HG03354 (cell line): ENCODE results near the gene GTF2F1.
"Not testable (repeated sequence)": the region's sequence is repeated elsewhere in the genome, so short reads cannot be mapped to it uniquely, and the experiment has no call there.

ENCODE experiments used
- ATAC-seq: cut with Tn5 transposase; IDR thresholded peaks from one replicate; pipeline ENCODE4 v1.9.1; 2021; ENCODE audit warnings: mild to moderate bottlenecking; ENCODE audit not compliant: unreplicated experiment, poor library complexity, severe bottlenecking

Gene GTF2F1

DNA sequence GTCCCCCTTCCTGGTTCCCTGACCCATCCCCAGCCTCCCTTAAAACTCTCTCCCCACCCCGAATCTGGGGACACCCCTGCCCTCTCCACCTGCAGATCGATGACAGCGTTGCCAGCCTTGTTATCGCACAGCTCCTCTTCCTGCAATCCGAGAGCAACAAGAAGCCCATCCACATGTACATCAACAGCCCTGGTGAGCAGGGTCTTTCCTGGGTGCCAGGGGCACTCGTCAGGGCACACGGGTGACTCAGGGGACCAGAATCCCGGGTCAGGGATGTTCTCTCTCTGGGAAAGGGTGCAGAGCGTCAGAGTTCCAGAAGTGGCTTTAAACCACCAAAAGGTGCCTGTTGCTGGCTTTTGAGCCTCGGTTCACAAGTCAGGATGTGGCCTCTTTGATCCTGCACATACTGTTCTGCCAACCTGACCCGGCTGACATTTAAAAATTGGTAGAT is 30.6 kb downstream of the GTF2F1 start:
- no peak for ATAC-seq

DNA sequence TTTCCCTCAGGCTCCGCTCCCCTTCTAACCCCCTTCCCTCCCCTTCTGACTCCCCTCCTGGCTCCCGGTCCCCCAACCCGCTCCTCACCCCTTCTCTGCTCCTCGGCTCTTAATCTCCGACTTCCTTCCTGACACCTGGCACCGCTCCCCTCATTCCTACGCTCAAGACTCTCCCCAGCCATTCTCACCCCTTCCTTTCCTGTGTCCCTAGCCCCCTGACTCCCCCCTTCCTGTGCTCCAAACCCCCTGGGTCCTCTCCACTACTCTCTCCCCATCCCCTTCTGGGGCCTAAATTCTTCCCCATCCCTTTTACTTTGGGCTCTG is 31.0 kb downstream of the GTF2F1 start:
- no peak for ATAC-seq

DNA sequence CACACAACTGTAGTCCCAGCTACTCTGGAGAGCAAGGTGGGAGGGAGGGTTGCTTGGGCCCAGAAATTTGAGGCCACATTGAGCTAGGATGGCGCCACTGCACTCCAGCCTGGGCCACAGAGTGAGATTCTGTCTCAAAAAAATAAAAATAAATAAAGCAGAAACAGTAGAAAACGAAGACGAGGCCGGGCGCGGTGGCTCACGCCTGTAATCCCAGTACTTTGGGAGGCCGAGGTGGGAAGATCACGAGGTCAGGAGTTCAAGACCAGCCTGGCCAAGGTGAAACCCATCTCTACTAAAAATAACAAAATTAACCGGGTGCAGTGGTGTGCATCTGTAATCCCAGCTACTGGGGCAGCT is 32.1 kb downstream of the GTF2F1 start:
- not testable (repeated sequence) for ATAC-seq

DNA sequence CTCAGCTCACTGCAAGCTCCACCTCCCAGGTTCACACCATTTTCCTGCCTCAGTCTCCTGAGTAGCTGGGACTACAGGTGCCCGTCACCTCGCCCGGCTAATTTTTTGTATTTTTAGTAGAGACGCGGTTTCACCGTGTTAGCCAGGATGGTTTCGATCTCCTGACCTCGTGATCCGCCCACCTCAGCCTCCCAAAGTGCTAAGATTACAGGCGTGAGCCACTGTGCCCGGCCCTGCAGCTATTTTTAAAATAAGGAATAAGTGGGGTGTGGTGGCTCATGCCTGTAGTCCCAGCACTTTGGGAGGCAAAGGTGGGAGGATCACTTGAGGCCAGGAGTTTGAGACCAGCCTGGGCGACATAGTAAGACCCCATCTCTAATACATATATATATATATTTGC is 32.5 kb downstream of the GTF2F1 start:
- ATAC-seq: not testable (repeated sequence)

DNA sequence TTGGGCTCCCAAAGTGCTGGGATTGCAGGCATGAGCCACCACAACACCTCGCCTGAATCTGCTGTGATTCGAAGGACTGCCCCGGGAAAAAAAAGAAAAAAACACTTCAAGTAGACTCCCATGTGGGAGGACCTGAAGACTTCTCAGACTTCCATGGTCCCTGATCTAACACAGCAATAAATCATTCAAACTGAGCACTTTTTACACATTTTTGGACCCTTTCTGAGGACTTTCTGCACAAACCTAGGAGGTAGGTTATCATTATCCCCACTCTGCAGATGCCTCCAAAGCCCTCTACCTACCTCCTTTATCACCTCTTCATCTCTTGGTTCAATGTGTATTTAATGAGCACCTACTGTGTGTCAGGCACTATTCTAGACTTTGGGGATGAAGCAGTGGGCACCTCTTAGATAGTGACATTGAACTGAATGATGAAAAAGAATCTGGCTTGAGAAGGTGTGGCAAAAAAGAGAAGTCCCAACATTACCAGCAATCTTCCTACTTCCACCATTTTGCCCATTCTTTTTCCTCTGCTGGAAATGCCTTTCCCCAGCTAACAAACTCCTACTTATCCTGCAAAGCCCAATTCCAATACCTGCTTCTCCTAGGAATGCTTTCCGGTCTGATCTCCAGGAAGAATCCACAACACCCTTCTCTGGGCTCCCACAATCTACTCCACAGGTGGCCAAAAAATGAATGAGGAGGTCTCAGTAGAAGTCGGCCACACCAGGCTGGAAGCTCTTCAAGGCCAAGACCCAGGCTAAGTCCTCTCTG is 33.2 kb downstream of the GTF2F1 start:
- no peak for ATAC-seq

DNA sequence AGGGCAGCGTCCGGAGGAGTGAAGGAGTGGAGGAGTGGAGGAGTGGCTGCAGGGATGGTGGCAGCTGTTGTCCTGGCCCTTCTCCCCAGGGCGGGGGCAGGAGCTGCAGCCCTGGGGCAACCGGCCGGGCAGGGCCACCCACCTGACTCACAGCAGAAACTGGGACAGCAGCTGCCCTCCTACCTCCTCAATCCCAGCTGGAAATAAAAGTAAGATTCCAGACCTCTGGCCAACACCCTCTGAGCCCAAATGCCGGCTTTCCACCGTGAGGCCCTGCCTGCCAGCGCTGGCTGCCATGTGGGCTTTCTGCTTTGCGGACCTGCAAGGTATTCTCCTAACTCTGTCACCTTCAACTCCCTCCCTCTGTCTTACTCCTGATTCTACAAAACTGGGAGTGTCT is 35.0 kb downstream of the GTF2F1 start:
- ATAC-seq: no peak

DNA sequence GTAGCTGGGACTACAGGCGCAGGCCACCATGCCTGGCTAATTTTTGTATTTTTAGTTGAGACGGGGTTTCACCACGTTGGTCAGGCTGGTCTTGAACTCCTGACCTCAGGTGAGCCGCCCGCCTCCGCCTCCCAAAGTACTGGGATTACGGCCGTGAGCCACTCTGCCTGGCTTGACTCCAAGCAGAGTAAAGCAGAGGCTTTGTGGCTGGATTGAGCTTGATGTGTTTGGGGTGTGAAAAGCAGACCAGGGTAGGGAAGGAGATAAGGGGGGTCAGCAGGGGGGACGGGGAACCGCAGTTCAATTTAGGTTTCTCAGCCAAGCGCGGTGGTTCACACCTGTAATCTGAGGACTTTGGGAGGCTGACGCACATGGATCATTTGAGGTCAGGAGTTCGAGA is 35.8 kb downstream of the GTF2F1 start:
- ATAC-seq: no peak

DNA sequence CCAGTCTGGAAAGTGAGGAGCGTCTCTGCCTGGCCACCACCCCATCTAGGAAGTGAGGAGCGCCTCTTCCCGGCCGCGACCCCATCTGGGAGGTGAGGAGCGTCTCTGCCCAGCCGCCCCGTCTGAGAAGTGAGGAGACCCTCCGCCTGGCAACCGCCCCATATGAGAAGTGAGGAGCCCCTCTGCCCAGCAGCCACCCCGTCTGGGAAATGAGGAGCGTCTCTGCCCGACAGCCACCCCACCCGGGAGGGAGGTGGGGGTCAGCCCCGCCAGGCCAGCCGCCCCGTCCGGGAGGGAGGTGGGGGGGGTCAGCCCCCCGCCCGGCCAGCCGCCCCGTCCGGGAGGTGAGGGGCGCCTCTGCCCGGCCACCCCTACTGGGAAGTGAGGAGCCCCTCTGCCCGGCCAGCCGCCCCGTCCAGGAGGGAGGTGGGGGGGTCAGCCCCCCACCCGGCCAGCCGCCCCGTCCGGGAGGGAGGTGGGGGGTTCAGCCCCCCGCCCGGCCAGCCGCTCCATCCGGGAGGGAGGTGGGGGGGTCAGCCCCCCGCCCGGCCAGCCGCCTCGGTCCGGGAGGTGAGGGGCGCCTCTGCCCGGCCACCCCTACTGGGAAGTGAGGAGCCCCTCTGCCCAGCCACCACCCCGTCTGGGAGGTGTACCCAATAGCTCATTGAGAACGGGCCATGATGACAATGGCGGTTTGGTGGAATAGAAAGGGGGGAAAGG is 37.5 kb downstream of the GTF2F1 start:
- not testable (repeated sequence) for ATAC-seq

DNA sequence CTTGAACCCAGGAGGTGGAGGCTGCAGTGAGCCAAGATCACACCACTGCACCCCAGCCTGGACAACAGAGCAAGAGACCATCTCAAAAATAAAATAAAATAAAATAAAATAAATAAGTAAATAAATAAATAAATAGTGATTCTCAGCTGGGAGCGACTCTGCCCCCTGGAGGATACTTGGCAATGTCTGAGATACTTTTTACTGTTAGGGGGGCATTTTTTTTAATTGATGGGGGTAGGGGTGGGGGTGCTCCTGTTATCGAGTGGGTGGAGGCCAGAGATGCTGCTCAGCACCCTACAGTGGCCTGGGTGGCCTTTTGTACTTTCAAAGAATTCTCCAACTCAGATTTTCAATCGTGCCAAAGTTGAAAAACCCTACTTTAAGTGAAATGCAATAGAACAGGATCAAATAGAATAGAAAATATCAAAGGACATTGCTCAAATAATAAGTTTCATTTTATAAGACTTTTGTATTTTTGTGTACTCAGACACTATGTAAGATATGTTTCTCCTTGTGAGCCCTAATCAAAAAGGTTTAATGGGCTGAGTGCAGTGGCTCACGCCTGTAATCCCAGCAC is 38.8 kb downstream of the GTF2F1 start:
- ATAC-seq: no peak

DNA sequence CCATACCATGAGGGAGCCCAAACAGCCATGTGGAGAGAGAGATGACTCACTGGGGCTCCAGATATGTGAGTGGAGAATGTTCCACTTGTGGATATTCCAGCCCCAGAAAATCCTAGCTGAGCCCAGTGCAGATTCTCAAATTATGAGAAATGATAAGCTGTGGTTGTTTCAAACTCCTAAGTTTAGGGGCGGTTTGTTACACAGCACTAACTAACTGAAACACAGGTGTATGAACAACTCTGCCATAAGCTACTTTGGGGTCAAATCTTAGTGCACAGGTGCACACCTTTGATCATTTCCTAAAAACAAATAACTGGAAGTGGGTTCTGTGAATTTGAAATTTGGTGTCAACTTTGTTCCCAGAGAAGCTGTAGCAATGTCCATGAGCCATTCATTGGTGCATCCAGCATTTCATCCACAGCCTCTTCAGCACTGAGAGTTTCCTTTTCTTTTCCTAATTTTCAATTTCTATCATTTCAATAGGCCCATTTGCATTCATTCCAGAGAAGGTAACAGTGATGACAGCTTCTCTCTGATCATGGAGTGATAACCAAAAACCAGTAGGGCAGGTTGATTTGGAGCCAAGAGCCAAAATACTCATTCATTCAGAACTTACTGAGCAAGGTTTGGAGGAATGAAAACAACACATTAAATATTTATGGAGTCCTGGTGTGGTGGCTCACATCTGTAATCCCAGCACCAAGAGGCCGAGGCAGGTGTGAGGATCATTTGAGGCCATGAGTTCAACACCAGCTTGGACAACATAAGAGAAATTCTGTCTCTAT is 40.4 kb downstream of the GTF2F1 start:
- ATAC-seq: no peak

DNA sequence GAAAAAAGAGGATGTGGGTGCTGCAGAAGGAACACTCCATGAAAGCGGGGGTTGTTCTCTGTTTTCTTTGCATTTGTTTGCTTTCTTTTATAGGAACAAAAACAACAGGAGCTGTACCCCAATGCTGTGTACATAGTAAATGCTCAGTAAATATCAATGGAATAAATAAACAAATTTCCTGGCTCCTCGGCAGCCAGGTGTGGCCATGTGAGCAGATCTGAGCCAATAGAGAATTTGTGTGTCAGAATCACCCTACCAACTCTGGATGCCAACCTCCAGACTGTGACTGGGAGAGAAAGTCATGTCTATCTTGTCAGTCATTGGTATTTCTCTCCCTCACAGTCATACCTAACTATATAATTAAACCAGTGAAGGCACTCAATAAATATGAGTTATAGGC is 42.3 kb downstream of the GTF2F1 start:
- ATAC-seq: no peak

DNA sequence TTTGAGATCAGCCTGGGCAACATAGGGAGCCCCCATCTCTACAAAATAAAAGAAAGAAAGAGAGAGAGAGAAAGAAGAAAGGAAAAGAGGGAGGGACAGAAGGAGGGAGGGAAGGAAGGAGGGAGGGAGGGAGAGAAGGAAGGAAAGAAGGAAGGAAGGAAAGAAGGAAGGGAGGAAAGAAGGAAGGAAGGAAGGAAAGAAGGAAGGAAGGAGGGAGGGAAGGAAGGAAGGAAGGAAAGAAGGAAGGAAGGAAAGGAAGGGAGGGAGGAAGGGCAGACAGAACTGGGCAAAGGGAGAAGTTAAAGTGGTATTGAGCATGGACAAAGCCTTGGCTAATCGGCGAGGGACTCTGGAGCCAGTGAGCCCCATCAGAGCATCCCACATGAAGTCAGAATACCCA is 43.7 kb downstream of the GTF2F1 start:
- ATAC-seq: not testable (repeated sequence)

DNA sequence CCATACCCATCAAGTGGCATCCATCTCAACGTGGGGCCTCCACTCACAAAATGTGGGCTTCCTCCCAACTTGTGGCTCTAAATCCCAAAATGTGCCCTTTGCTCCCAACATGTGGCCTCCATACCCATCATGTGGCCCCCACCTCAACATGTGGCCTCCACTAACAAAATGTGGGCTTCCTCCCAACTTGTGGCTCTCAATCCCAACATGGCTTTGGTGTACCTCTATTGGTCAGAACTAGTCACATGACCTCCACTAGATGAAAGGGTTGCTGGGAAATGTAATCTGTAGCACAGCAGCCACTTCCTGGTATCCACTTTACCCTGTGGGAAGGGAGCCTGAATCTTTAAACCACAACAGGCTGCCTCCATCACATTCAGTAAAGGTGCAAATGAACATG is 49.5 kb downstream of the GTF2F1 start:
- no peak for ATAC-seq

DNA sequence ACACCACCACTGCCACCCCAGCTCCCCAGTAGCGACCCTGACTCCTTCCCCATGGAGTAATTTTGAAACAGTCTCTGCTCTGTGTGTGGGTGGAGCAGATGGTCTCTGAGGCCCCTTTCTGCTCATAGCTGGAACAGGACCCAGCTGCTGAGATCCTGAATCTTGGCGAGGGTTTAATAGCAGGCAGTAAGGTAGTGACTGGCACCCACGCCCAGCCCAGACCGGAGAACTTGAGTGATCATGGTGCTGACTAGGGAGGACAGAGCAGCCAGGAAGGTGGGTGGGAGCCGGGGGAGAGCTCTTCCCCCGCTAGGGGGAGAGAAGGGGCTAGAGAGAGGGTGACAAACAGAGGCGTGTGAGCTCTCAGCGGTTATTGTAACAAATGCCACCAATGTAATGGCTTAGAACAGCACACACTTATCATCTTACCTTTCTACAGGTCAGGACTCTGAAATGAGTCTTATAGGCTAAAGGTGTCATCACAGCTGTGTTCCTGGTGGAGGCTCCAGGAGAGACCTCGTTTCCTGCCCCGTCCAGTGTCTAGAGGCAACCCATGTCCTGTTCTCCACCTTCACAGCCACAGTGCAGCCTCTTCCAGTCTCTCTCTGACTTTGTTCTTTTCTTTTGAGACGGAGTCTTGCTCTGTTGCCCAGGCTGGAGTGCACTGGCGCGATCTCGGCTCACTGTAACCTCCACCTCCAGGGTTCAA is 52.3 kb downstream of the GTF2F1 start:
- no peak for ATAC-seq

DNA sequence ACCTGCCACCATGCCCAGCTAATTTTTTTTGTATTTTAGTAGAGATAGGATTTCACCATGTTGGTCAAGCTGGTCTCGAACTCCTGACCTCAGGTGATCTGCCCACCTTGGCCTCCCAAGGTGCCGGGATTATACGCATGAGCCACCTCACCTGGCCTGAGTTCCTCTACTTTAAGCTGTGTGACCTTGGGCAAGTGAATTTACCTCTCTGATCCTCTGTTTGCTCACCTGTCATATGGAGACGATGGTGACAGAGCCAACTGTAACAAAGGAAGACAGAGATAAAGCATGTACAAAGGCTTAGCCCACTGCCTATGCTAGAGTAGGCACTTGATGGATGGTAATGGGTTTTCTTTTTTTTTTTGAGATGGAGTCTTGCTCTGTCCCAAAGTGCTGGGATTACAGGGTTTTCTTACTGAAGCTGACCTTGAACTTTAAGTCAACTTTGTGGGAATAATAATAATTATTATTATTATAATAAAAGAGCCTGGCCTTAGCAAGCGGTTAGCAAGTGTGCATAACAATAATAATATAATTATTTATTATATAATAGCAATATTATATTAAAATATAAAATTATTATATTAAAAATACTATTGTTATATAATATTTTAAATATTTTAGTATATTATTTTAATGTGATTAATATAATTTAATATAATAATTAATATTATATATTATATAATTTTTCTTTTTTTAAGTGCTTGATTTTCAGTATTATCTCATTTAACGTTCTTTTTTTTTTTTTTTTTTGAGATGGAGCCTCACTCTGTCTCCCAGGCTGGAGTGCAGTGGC is 58.3 kb downstream of the GTF2F1 start:
- ATAC-seq: no peak

DNA sequence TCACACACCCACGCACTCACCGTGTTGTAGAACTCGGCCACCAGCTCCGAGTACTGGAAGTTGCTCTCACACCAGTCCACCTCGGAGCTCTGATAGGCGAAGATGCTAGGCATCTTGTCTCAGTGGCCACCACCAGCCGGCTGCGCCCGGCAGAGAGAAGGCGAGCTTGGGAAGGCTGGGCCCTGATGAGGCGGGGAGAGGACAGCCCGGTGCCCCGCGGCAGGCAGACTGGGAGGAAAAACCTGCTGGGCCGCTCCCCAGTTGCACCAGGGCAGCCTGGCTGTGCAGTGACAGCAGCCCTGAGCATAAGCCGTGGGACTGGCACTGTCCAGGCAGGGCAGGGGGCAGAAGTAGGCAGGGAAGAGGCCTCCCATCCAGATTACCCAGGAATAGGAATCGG is 59.5 kb downstream of the GTF2F1 start, which contains the start of gene ACER1:
Gene ACER1 (minus strand): TSS at position 174 of the 400 bp plus-strand sequence. CDS start 61 bp downstream, at position 113.
- no peak for ATAC-seq
